ENCODE results near the gene GJC2.

The GJC2 gene

DNA sequence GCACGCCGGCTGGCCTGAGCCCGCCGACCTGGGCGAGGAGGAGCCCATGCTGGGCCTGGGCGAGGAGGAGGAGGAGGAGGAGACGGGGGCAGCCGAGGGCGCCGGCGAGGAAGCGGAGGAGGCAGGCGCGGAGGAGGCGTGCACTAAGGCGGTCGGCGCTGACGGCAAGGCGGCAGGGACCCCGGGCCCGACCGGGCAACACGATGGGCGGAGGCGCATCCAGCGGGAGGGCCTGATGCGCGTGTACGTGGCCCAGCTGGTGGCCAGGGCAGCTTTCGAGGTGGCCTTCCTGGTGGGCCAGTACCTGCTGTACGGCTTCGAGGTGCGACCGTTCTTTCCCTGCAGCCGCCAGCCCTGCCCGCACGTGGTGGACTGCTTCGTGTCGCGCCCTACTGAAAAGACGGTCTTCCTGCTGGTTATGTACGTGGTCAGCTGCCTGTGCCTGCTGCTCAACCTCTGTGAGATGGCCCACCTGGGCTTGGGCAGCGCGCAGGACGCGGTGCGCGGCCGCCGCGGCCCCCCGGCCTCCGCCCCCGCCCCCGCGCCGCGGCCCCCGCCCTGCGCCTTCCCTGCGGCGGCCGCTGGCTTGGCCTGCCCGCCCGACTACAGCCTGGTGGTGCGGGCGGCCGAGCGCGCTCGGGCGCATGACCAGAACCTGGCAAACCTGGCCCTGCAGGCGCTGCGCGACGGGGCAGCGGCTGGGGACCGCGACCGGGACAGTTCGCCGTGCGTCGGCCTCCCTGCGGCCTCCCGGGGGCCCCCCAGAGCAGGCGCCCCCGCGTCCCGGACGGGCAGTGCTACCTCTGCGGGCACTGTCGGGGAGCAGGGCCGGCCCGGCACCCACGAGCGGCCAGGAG is 8.6 kb downstream of the GJC2 start:
- DNase-seq (ENCODE audit: low read depth) = no peak

DNA sequence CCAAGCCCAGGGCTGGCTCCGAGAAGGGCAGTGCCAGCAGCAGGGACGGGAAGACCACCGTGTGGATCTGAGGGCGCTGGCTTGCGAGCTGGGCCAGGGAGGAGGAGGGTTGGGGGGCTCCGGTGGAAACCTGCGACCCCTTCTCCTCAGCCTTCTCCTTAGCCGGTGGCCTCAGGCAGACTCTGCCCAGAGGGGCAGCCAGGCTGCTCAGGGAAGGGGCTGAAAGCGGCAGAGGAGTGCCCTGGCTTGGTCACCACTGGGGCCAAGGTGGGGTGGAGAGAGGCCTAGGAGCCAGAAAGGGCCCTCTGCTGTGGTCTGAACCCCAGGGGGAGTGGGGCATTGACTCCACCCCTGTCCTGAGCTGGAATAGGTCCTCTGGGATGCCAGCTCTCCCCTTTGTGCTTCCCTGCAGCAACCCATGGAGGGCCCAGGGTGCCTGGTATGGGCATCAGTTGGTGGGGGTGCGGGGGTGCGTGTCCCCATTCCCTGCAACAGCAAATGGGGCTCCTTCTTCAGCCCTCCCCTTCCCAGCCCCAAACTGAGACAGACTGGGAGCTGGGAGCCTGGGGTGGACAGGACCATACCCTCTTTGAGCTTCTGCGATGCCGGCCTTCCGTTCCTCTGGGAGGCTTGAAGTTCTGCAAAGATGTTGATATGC is 9.4 kb downstream of the GJC2 start:
- no peak for DNase-seq (ENCODE audit: low read depth)

DNA sequence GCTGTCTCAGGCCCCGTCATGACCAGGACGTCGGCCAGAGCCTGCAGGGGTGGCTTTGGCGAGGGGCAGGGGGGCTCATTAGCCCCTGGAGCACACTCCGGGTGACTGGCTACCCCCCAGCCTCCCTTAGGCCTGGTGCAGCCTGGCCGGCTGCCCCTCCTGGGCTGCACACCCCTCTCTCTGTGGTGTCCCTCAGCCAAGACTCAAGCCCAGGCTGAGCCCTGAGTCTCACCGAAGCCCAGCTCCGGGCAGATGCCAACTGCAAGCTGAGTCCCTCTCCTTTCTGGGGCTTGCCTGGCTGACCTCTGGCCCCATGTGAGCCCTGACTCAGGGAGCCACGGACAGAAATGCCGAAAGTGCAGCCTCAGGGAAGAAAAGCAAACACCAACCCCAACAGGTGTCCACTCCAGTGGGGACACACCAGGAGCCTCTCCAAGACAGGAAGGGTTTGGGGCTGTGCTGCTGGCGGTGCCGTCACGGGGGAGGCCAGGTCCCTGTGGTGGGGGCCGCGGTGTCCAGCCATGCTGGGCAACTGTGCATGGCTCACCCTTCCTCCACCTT is 10.6 kb downstream of the GJC2 start:
- no peak for DNase-seq (ENCODE audit: low read depth)

DNA sequence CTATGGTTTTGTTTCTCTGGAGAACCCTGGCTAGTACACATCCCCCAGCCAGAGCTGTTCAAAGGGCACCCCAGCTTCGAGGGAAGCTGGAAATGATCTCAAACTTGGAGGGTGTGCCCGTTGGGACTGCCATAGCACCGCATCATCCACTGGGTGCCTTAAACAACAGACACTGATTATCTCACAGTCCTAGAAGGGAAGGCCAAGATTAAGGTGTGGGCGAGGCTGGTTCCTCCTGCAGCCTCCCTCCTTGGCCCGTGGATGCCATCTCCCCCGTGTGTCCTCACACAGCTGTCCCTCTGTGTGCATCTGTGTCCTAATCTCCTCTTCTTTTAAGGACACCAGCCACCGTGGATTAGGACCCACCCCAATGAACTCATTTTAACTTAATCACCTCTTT is 11.6 kb downstream of the GJC2 start:
- DNase-seq (ENCODE audit: low read depth) = no peak

DNA sequence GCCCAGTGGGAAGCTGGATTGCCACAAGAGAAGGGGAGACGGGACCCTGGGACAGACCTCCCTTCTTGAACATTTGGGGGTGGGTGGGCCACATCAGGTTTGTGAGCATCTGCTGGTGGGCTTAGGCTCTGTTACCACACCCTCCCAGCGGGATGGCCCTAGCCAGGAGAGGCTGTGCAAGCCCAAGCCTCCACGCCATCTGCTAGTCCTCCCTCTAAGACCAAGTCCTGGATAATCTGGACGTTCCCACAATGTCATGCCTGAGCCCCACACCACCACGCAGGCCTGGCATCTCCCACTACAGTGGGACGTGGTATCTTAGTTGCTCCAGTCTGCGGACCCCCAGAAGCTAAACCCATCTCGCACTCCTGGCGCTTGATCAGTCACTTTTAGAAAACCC is 12.1 kb downstream of the GJC2 start:
- no peak for DNase-seq (ENCODE audit: low read depth)

DNA sequence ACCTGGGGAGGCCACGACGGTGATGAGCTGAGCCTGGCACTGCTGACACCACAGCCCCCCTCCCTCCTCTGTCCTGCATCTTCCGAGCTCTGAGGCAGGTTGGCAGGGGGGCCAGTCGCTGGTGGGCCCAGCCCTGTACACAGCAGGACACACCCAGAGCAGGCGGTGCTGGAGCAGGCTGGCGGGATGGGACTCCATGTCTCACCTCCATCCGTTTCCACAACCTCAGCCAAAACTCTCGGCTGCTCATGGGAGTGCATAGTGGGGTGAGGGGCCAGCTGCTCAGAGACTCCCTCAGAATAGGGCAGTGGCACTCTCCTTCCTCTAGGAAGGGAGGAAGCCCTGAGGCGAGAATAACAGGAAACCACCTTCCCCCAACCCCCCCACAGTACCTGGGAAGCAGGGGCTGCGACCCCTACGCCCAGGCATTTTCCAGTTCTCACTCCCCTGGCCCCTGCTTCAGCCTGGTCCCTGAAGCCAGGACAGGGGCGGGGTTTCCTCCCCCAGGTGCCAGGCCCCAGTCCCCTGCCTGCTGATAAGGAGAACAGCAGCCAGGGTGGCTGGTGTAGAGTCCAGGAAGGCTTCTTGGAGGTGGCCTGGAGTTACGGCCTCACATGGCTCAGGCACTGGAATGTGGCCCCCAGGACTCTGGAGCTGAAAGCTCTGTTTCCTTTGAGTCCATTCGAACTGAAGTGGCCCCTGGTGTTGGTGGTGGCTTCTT is 12.7 kb downstream of the GJC2 start:
- DNase-seq (ENCODE audit: low read depth) = no peak

DNA sequence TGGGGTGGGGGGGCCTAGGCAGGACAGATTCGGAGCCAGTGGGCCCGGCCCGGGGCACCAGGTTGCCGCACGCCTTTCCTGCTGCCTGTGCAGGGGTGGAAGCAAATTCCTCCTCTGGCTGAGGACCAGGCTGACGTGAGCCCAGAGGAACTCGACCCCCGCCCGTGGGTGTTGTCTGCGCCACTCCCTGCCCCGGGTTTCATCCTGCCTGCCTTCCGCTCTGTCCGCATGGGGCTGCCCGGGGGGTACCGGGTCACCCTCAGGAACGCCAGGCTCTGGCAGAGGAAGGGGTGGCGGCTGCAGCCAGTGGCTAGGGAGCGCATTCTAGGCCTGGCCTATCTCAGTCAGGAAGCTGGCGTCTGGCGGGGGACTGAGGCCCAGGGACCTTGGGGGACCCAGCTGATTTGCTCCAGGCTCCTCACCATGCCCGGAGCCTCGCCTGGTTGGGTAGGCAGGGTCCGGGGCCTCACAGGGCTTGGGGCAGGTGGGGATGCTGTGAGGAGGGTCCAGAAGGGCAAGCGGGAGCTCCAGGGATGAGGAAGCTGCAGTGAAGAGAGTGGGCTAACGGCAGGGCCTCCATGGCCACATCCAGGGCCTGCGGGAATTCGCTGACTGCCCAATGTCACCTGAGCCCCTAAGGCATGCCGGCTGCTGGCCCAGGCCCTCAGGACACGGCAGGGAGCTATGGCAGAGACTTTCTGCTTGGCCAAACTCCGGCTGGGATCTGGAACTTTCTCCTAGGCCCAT is 13.4 kb downstream of the GJC2 start:
- no peak for DNase-seq (ENCODE audit: low read depth)

DNA sequence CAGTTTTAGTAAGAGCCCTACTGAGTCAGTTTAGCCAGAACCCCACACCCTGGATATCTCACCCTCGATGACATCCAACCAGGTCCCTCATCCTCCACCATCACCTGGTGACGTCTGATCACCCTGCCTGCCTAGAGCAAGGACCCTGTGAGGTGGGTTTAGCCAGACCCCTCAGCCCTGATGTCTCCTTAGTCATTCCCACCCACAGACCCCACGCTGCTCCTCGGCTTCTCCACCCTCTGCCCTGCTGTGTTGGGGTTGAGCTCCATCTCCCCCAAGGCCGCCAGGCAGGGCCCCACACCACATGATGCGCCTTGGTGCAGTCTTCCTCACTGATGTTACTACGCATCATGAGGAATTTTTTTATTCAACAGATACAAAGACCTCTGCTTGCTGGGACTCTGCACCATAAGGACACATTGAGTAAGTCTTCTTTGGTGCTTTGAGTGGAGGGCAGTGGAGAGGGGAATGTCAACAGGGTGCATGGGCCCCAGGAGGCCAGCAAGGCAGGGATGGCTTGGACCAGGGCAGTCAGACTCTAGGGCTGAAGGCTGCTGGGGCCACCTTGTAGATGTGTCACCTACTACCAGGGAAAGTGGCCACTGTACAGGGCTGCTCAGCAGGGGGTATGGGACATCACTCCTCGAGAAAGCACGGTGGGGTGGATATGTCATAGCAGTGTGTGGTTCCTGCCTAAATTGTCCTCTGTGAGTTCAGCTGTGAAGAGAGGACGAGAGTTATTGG is 14.2 kb downstream of the GJC2 start:
- no peak for DNase-seq (ENCODE audit: low read depth)

DNA sequence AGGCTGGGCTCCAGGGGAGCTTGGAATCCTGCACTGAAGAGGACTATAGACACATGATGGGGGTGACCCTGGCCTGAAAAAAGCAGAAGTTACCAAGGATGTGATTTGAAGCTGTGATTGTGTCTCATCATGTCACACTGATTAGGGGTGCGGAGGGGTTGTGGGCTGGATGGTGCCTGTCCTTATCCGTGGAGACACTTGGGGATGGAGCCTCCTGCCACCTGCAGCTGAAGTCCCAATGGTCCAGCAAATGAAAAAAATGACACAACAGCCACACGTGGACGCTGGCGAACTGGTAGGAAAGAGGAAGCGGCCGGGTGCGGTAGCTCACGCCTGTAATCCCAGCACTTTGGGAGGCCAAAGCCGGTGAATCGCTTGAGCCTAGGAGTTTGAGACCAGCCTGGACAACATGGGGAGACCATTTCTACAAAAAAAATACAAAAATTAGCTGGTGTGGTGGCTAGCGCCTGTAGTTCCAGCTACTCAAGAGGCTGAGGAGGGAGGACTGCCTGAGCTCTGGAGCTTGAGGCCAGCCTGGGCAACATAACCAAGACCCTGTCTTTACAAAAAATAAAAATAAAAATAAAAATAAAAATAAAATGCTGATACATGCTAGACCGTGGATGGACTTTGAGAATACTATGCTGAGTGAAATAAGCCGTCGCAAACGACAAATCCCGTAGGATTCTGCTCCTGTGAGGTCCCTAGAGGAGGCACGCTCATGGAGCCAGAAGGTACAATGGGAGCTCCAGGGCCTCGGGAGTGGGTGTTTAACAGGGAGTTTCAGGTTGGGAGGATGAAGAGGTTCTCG is 15.0 kb downstream of the GJC2 start:
- no peak for DNase-seq (ENCODE audit: low read depth)

DNA sequence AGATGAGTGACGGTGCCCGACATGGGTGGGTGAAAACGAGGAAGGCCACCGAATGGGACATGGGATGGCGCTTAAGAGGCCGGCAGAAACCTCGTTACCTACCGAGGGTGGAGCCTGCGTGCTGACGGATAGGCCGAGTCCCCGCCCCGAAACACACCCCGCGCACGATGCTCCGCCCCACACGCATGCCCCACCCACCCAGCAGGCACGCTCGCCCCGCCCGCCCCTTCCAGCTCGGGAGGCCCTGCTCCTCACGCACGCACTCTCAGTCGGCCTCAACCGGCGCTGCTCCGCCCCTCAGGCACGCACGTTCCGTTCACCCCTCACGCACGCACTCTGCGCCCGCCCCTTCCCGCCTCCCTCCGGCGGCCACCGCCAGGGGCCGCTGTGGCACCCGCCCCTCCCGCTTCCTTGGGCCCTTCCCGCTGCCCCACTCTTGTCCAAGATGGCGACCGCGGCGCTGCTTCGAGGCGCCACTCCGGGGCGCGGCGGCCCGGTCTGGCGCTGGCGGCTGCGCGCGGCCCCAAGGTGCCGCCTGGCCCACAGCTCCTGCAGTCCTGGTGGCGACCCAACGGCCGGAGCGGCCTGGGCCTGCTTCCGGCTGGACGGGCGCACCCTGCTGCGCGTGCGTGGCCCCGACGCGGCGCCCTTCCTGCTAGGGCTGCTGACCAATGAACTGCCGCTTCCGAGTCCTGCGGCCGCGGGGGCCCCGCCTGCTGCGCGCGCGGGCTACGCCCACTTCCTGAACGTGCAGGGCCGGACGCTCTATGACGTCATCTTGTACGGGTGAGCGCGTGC is 15.8 kb downstream of the GJC2 start, which contains the start of gene IBA57:
IBA57 (plus strand) TSS at position 433 of the 798 bp plus-strand sequence; CDS start at position 446, 13 bp downstream.
- DNase-seq (ENCODE audit: low read depth) = peak; percentile 100

DNA sequence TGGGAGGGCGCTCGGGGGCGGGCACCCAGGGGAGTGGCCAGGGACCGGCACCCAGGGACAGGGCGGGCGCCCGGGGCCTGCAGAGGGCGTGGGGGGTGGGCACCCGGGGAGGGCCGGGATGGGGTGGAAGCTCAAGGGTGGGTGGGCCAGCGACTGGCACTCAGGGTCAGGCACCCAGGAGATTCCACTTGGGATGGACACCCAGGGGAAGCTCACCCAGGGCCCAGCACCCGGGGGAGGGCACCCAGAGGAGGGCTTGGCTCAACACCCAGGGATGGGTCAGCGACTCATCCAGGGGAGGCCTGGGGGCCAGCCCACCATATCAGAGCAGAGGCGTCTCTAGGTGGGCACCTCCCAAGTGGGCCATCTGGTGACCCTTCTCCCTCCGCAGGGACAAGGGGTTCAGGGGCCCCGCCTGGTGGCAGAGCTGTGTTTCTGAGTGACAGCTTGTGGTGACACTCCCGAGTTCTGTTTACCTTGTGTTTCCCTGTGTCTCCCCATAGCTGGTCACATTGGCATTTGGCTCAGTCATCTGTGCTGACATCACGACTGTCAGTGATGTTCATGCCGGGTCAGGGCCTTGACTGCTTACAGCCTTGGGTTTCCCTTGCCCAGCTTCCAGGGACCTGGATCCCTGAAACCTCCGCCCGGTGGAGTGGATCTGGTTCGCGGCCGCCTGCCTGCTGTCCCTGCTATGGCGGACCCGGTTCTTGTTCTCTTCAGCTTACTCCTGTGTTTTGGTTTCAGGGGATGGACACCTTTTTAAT is 16.6 kb downstream of the GJC2 start:
- DNase-seq (ENCODE audit: low read depth) = peak; percentile 53

DNA sequence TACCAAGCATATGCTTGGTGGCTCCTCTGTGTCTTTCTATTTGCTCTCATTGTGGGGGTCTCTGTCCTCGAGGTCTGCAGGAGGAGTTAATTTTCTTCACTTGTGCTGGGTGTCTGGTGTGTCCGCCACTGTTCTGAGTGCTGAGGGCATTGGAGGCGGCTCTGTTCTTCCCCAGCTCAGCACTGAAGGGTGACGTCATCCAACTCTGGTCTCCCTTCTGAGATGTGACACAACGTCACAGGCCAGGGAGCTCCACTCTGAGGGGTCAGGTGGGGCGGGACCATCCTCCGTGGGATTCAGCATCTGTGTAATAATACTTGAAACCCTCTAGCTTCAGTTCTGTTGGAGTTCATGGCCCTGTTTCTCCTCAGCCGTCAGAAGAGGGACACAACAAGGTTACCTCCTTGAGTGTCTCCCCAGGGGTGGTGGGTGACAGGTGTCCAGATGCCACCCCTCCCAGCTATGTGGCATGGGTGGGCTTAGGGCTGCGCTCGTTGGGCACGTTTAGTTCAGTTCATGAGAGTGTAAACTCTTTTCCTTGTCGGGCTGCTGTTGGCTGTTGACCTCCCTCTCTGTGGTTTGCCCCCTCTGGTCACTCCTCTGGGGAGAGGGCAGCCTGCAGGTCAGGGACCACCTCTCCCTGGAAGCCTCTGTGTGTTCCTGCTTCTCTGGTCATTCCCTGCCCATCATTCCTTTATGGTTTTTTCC is 19.0 kb downstream of the GJC2 start:
- no peak for DNase-seq (ENCODE audit: low read depth)

DNA sequence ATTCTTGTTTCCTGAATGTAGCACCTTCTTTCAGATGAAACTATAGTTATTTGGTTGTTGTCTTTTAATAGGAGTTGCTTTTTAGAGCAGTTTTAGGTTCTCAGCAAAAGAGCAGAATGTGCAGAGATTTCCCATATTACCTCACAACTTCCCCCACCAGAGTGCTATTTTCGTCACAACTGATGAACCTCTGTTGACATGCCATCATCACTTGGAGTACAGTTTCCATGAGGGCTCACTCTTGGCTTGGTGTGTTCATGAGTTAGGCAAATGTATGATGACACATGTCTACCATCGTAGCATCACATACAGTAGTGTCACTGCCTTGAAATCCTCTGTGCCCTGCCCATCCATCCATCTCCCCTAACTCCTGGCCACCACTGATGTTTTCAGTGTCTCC is 19.6 kb downstream of the GJC2 start:
- DNase-seq (ENCODE audit: low read depth) = no peak

DNA sequence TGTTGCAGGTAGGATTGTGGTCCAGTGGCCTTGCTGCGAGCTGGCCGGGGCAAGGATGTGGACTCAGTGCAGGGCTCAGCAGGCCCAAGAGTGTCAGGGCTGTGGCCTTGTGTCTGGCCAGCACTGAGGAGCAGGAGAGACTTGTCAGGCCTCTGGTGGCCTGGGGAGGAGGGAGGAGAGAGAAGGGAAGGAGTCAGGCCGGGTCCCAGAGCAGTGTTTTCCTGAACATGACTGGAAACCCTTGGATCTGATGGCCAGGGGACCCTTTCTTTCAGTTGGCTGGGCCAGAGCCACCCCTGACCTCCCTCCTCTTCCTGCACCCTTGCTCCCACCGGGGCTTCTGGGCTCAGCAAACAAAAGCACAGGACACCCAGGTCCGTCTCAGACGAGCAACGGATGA is 20.9 kb downstream of the GJC2 start:
- no peak for DNase-seq (ENCODE audit: low read depth)

DNA sequence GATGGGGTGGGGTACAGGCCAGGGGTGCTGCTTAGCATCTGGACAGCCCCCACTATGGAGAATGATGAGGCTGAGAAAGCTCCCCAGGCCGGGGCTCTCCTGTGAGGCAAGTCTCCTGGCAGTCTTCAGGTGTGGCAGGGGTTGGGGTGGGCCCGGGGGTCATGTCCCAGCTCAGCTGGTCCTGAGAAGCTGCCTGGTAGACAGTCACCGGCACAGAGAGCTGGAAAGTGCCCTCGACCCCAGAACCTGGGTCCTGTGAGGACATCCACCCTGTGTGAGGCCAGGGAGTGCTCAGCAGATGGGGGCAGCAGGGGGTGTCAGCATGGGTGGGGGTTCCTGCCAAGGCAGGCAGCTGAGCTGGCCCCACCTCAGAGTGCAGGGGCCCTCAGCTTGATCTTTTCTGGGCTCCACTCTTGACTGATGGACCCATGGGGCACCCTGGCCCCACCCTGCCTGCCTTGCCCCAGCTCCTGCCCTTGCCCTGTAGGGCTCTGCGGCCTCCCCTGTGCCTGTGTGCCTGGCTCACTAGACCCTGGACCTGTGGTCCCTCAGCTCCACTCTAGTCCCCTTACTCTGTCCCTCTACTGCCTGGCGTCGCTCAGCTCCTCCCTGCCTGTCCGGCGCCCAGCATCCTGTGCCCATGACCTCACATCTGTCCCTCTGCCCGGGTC is 21.6 kb downstream of the GJC2 start:
- DNase-seq (ENCODE audit: low read depth) = no peak

DNA sequence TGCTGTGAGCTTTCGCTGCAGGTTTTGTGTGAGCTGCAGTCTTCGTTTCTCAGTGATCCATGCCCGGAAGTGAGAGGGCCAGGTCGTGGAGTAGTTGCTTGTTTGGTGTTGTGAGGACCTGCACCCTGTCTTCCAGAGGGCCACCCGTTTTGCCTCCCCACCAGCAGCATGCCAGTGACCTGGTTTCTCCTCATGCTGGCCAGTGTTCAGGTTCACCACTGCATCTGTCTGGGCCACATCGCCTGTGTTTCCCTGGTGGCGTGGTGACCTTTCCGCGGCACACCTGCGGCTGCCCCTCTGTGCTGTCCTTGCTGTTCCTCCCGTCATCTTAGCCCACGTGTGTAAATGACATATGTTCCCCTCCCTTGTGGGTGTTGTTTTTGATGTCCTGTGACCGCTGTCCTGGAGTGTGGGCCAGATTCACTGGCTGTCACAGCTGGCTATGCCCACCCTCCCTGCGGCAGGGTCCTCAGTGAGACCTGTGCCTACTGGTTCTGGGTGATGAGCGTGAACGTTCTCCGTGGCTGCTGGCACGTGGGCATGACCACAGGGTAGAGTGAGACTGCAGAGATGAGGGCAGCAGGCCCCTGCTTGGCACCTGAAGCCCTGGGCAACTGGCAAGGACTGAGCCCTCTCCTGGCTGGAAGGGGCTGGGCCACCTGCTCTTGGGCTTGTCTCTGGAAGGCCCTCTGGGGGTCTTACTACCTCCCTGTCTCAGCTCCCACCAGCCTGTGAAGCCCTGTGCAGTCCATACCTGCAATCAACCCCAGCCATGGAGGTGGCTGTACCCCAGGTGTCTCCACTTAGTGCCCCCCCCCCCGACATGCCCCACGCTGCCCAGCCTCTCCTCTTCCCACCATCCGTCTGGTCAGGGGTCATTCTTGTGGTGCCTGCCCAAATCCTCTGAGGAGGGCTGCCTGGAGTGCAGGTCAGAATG is 23.1 kb downstream of the GJC2 start:
- no peak for DNase-seq (ENCODE audit: low read depth)
